Left ventricle myocardium inferior (tissue), 1 donor: Measurements from ENCODE around the gene TMEM205. TPM values are rescaled to one million over a fixed set of nuclear protein-coding genes. Genes with fewer than 3 reads are reported as not detected.
A peak's percentile ranks its signal among the peaks of the same experiment; 100 is the strongest.
"Not testable (repeated sequence)": the region's sequence is repeated elsewhere in the genome, so short reads cannot be mapped to it uniquely, and the experiment has no call there.

Experiments
- DNase-seq: peaks from one replicate; pipeline ENCODE4 v3.0.0-alpha.2; 2020
- H3K27ac ChIP-seq: fragments of 200-600 bp; replicated peaks from 2 replicates; pipeline ENCODE4 v1.8.0; 2021
- H3K27me3 ChIP-seq: fragments of 200-600 bp; 2 replicates; pipeline ENCODE4 v1.8.0; 2021; ENCODE audit warnings: low read depth
- H3K36me3 ChIP-seq: fragments of 200-600 bp; 2 replicates; pipeline ENCODE4 v1.8.0; 2021
- H3K4me1 ChIP-seq: fragments of 200-600 bp; 2 replicates; pipeline ENCODE4 v1.8.0; 2021
- H3K4me3 ChIP-seq: fragments of 200-600 bp; 2 replicates; pipeline ENCODE4 v1.8.0; 2021; ENCODE audit warnings: mild to moderate bottlenecking, moderate library complexity
- H3K9me3 ChIP-seq: fragments of 200-600 bp; replicated peaks from 2 replicates; pipeline ENCODE4 v1.8.0; 2021
- CTCF ChIP-seq: fragments of 200-600 bp; IDR thresholded peaks from 2 replicates; pipeline ENCODE4 v1.8.0; 2021; ENCODE audit warnings: antibody characterized with exemption, mild to moderate bottlenecking, borderline replicate concordance
- intact Hi-C: fragments of 100-400 bp; cut with micrococcal nuclease; formaldehyde crosslinking; loops from one replicate; pipeline ENCODE4 v1.11.0; 2022
- total RNA-seq: library from RNA; stranded (reverse); fragmentation: NEBNext Ultra II Directional; extraction: Animal tissue kit (Norgen Biotek cat#: 25700); gene quantifications from one replicate; pipeline ENCODE4 v1.2.1, GENCODE V29; 2021
- donor health status: DM: no; HTN: yes; CAD: no; lungs with severe emphysema.

Gene TMEM205
- total RNA-seq, 1 donor from 2014 or later: 77.8 TPM

- peaks cover 25% of the 10 kb centered on the region for H3K4me1 ChIP-seq
- no peak overlapping the region for H3K4me3 ChIP-seq
- no peaks in the 10 kb centered on the region for H3K27me3 ChIP-seq
- intact Hi-C loops: no loop called here
- H3K27ac ChIP-seq: peak overlapping the region; percentile 82
- DNase-seq: peak; percentile 74
- H3K36me3 ChIP-seq: peaks cover 32% of the 10 kb centered on the region
- no peaks in the 10 kb centered on the region for H3K9me3 ChIP-seq
- TF ChIP-seq CTCF: no peak
These were observed 21.9 kb downstream of the TMEM205 start for GRCh38 chr19:11324079-11324661.

- Histone ChIP-seq H3K36me3 (peaks cover 28% of the 10 kb centered on the region), H3K27me3 (no peaks in the 10 kb centered on the region), H3K9me3 (no peaks in the 10 kb centered on the region), H3K4me1 (peaks cover 25% of the 10 kb centered on the region), H3K4me3 (no peak overlapping the region), H3K27ac (peak overlapping the region; percentile 82)
- no peak for TF ChIP-seq CTCF
- DNase-seq: no peak
- intact Hi-C loops: no loop called here
These were observed 22.4 kb downstream of the TMEM205 start for GRCh38 chr19:11323601-11324078.

GRCh38 chr19:11322269-11323024 is 23.6 kb downstream of the TMEM205 start:
- Histone ChIP-seq H3K9me3 (no peaks in the 10 kb centered on the region), H3K27ac (peak overlapping the region; percentile 82), H3K4me1 (peaks cover 25% of the 10 kb centered on the region), H3K27me3 (no peaks in the 10 kb centered on the region), H3K4me3 (no peak overlapping the region), H3K36me3 (peaks cover 17% of the 10 kb centered on the region)
- intact Hi-C loops: no loop called here
- no peak for DNase-seq
- no peak for TF ChIP-seq CTCF

GRCh38 chr19:11321191-11322126 is 24.6 kb downstream of the TMEM205 start:
- no peaks in the 10 kb centered on the region for H3K27me3 ChIP-seq
- H3K27ac ChIP-seq: peak overlapping the region; percentile 82
- no peak for DNase-seq
- peaks cover 7% of the 10 kb centered on the region for H3K36me3 ChIP-seq
- H3K9me3 ChIP-seq: no peaks in the 10 kb centered on the region
- H3K4me3 ChIP-seq: no peak overlapping the region
- peaks cover 25% of the 10 kb centered on the region for H3K4me1 ChIP-seq
- no peak for TF ChIP-seq CTCF
- intact Hi-C loops: no loop called here

GRCh38 chr19:11320278-11320995 is 25.6 kb downstream of the TMEM205 start:
- DNase-seq: not testable (repeated sequence)
- H3K4me1 ChIP-seq: peaks cover 25% of the 10 kb centered on the region

More at GRCh38 chr19:11320278-11320995, 25.6 kb downstream of the TMEM205 start:
- H3K9me3 ChIP-seq, H3K36me3 ChIP-seq, H3K4me3 ChIP-seq, H3K27ac ChIP-seq, intact Hi-C loops, H3K27me3 ChIP-seq: not testable (repeated sequence)
